Tibial nerve (tissue), 4 donors: ENCODE results near the gene HRK. TPM values are rescaled to one million over a fixed set of nuclear protein-coding genes. Genes with fewer than 3 reads are reported as not detected.

Experiments
- DNase-seq, 2 donors: peaks; one replicate each; pipeline ENCODE4 v3.0.0-alpha.2; 2019; ENCODE audit warnings: low spot score in 2 of 2
- H3K27ac ChIP-seq, 4 donors: fragments of 200-600 bp; sonication (generic) in 3 of 4; one replicate each; pipeline ENCODE4 v1.5.1; 2017 to 2019; ENCODE audit warnings: mild to moderate bottlenecking in 1 of 4
- H3K27me3 ChIP-seq, 2 donors: fragments of 200-600 bp; sonication (generic) in 1 of 2; one replicate each; pipeline versions ENCODE4 v1.5.1 to v1.6.0; 2017 to 2019
- H3K36me3 ChIP-seq, 3 donors: fragments of 200-600 bp; sonication (generic); one replicate each; pipeline ENCODE4 v1.5.1; 2018 to 2019
- H3K4me1 ChIP-seq, 4 donors: fragments of 200-600 bp; sonication (generic) in 3 of 4; one replicate each; pipeline ENCODE4 v1.5.1; 2017 to 2019
- H3K4me3 ChIP-seq, 4 donors: fragments of 200-600 bp; sonication (generic) in 3 of 4; one replicate each; pipeline ENCODE4 v1.5.1; 2017 to 2019; ENCODE audit warnings: mild to moderate bottlenecking in 1 of 4, moderate library complexity in 1 of 4
- H3K9me3 ChIP-seq, 4 donors: fragments of 200-600 bp; sonication (generic) in 3 of 4; one replicate each; pipeline ENCODE4 v1.5.1; 2017 to 2019
- EP300 ChIP-seq, 2 donors: sonication (generic); formaldehyde crosslinking; IDR thresholded peaks; one replicate each; pipeline ENCODE4 v1.6.1; 2017; ENCODE audit warnings: antibody characterized with exemption in 2 of 2, mild to moderate bottlenecking in 1 of 2
- POLR2A ChIP-seq, 2 donors: fragments of 450-650 bp; IDR thresholded peaks; one replicate each; pipeline ENCODE4 v1.6.1; 2017; ENCODE audit warnings: antibody characterized with exemption in 2 of 2, mild to moderate bottlenecking in 2 of 2, moderate library complexity in 2 of 2
- whole genome bisulfite sequencing, 2 donors: methylation state at CpG; one replicate each; pipeline ENCODE4 v1.1.5; 2018; 5-methylcytosine and 5-hydroxymethylcytosine counted together
- total RNA-seq, 4 donors: library from RNA; depleted of rRNA; stranded (reverse); fragments of >200 nt; gene quantifications; one replicate each; pipeline ENCODE4 v1.1.0, GENCODE V29; 2016
- TF ChIP-seq, protein P1 (sequence below), 5 experiments: fragments of 200-600 bp in 3 of 5; fragments of 450-650 bp in 2 of 5; sonication (generic) in 3 of 5; IDR thresholded peaks; one replicate each; pipeline ENCODE4 v1.5.1; 2016 to 2019; ENCODE audit warnings: antibody characterized with exemption in 5 of 5, mild to moderate bottlenecking in 3 of 5, moderate library complexity in 2 of 5

HRK gene
- total RNA-seq, 4 donors from 2014 or later: under 0.01 to 0.21 TPM; not detected in 2

DNA sequence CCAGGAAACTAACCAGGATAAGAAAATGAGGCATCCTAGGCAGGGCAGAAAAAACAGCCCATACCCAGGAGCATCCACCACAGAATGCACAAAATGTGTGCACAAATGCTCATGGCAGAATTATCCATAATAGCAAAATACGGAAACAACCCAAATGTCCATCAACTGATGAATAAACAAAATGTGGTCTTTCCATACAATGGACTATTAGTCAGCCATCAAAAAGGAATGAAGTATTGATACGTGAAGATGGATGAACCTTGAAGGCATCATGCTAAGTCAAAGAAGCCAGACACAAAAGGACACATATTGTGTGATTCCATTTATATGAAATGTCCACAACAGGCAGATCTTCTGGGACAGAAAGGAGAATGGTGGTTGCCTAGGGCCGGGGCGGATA, 19.1 kb downstream of the HRK start:
- TF ChIP-seq POLR2A (IDR thresholded peaks at IDR 0.05) (no peak), EP300 (IDR thresholded peaks at IDR 0.05) (no peak)
- TF ChIP-seq, protein P1, sequence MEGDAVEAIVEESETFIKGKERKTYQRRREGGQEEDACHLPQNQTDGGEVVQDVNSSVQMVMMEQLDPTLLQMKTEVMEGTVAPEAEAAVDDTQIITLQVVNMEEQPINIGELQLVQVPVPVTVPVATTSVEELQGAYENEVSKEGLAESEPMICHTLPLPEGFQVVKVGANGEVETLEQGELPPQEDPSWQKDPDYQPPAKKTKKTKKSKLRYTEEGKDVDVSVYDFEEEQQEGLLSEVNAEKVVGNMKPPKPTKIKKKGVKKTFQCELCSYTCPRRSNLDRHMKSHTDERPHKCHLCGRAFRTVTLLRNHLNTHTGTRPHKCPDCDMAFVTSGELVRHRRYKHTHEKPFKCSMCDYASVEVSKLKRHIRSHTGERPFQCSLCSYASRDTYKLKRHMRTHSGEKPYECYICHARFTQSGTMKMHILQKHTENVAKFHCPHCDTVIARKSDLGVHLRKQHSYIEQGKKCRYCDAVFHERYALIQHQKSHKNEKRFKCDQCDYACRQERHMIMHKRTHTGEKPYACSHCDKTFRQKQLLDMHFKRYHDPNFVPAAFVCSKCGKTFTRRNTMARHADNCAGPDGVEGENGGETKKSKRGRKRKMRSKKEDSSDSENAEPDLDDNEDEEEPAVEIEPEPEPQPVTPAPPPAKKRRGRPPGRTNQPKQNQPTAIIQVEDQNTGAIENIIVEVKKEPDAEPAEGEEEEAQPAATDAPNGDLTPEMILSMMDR (IDR thresholded peaks at IDR 0.05): no peak
- Histone ChIP-seq H3K9me3 (no peaks in the 10 kb centered on the region), H3K27me3 (no peaks in the 10 kb centered on the region), H3K4me3 (no peak overlapping the region), H3K36me3 (no peaks in the 10 kb centered on the region), H3K27ac (no peak overlapping the region), H3K4me1 (peaks cover 0 to 27% (median 6%) of the 10 kb centered on the region in 4 donors)
- DNase-seq: no peak
- 96 to 97% methylated on average over 4 of the region's 4 CpGs for WGBS, 2 donors

GRCh38 chr12:116861320-116861719, 19.9 kb downstream of the HRK start:
- no peak for DNase-seq
- WGBS, 2 donors: 10 to 17% methylated on average over 12 of the region's 12 CpGs
- no peaks in the 10 kb centered on the region for H3K36me3 ChIP-seq
- no peak overlapping the region for H3K27ac ChIP-seq
- H3K9me3 ChIP-seq: no peaks in the 10 kb centered on the region
- no peak for TF ChIP-seq EP300 (IDR thresholded peaks at IDR 0.05)
- no peak for TF ChIP-seq POLR2A (IDR thresholded peaks at IDR 0.05)
- TF ChIP-seq, protein P1 (IDR thresholded peaks at IDR 0.05): no peak
- H3K4me1 ChIP-seq: peaks cover 0 to 27% (median 6%) of the 10 kb centered on the region in 4 donors
- H3K27me3 ChIP-seq: peaks cover 0 to 5% of the 10 kb centered on the region in 2 donors
- H3K4me3 ChIP-seq: peak overlapping the region in 1 of 4 donors; percentile 20

DNA sequence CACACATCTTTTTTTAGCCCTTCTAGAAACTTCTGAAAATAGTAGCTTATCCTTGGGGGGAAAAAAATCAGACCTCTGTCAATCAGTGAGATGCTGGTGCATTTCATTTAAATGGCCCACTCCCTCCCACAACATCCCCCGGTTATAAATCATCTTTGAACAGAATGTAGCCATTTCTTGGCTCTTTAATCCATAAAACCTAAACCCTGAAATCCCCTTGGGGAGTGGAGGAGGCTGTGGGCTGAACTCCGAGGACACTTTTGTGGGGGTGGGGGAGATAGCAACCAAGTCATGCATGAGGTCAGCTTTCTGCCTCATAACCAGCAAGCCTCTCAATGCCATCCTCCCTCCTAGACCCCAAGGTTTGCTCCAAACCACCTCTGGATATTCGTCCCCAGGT, 21.0 kb downstream of the HRK start:
- Histone ChIP-seq H3K4me1 (peaks cover 0 to 27% (median 6%) of the 10 kb centered on the region in 4 donors), H3K4me3 (peak overlapping the region in 2 of 4 donors; percentile 3 to 26), H3K27ac (no peak overlapping the region), H3K27me3 (peaks cover 0 to 5% of the 10 kb centered on the region in 2 donors), H3K9me3 (no peaks in the 10 kb centered on the region), H3K36me3 (no peaks in the 10 kb centered on the region)
- WGBS, 2 donors: 44 to 54% methylated on average over 3 of the region's 3 CpGs
- DNase-seq: no peak
- TF ChIP-seq EP300 (IDR thresholded peaks at IDR 0.05) (no peak), POLR2A (IDR thresholded peaks at IDR 0.05) (no peak)
- TF ChIP-seq, protein P1 (IDR thresholded peaks at IDR 0.05): no peak

DNA sequence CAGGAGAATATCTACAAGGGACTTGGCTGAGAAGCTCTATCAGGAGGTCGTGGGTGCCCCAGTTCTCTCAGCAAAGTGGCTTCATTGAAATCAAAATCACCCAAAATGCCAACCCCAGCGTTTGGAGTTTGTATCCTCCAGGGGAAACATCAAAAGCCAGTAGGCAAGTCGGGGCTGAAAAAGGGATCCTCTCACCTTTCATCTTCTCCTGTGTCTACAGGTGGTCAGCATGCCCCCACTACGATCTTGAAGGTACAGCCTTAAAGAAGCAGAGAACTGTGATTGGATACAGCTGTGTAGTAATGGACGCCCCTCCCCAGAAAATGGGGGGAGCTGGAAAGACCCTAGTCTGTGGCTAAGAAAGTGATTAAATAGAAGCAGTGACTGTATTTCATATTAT, 22.2 kb downstream of the HRK start:
- Histone ChIP-seq H3K27me3 (peaks cover 0 to 5% of the 10 kb centered on the region in 2 donors), H3K27ac (no peak overlapping the region), H3K36me3 (no peaks in the 10 kb centered on the region), H3K4me3 (no peak overlapping the region), H3K9me3 (no peaks in the 10 kb centered on the region), H3K4me1 (peaks cover 0 to 27% (median 6%) of the 10 kb centered on the region in 4 donors)
- no peak for DNase-seq
- TF ChIP-seq, protein P1 (IDR thresholded peaks at IDR 0.05): no peak
- TF ChIP-seq EP300 (IDR thresholded peaks at IDR 0.05): no peak
- TF ChIP-seq POLR2A (IDR thresholded peaks at IDR 0.05): no peak
- 46 to 49% methylated on average over 5 of the region's 5 CpGs for WGBS, 2 donors

- DNase-seq: no peak
- peaks cover 0 to 25% (median 6%) of the 10 kb centered on the region in 4 donors for H3K4me1 ChIP-seq
- H3K36me3 ChIP-seq: no peaks in the 10 kb centered on the region
- WGBS, 2 donors: 83 to 84% methylated on average over 10 to 11 of the region's 11 CpGs
- H3K9me3 ChIP-seq: no peaks in the 10 kb centered on the region
- H3K4me3 ChIP-seq: no peak overlapping the region
- peaks cover 0 to 5% of the 10 kb centered on the region in 2 donors for H3K27me3 ChIP-seq
- H3K27ac ChIP-seq: no peak overlapping the region
- no peak for TF ChIP-seq EP300 (IDR thresholded peaks at IDR 0.05)
- TF ChIP-seq, protein P1 (IDR thresholded peaks at IDR 0.05): no peak
- no peak for TF ChIP-seq POLR2A (IDR thresholded peaks at IDR 0.05)
Observed at GRCh38 chr12:116856729-116857128, 24.5 kb downstream of the HRK start.
